NCI-H1092 treated with DMSO at 0.1 percent for 48 hours (cell line): Measurements from ENCODE around the gene IL3RA.

ENCODE experiments used
- DNase-seq: peaks from one replicate; lab custom pipeline; 2025; lab: John Stamatoyannopoulos, UW

IL3RA gene

DNA sequence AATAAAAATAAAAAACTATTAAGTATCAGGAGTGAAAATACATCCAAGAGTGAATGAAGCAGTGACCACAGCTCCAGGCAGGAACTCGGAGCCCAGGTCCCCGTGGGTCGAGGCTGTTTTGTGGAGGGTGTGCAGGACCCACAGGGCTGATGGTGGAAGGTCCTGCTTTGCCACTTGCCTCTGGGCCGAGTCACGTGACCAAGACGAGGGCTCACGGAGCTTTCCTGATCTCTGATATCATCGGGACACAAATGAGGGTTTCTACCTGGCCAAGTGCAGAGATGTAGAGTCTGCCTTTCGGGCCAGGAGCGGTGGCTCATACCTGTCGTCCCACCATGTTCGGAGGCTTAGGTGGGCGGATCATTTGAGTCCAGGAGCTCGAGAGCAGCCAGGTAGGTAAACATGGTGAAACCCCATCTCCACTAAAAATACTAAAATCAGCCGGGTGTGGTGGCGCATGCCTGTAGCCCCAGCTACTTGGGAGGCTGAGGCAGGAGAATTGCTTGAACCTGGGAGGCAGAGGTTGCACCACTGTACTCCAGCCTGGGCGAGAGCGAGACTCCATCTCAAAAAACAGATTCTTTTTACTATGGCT is 48.2 kb downstream of the IL3RA start:
- DNase-seq = no peak

DNA sequence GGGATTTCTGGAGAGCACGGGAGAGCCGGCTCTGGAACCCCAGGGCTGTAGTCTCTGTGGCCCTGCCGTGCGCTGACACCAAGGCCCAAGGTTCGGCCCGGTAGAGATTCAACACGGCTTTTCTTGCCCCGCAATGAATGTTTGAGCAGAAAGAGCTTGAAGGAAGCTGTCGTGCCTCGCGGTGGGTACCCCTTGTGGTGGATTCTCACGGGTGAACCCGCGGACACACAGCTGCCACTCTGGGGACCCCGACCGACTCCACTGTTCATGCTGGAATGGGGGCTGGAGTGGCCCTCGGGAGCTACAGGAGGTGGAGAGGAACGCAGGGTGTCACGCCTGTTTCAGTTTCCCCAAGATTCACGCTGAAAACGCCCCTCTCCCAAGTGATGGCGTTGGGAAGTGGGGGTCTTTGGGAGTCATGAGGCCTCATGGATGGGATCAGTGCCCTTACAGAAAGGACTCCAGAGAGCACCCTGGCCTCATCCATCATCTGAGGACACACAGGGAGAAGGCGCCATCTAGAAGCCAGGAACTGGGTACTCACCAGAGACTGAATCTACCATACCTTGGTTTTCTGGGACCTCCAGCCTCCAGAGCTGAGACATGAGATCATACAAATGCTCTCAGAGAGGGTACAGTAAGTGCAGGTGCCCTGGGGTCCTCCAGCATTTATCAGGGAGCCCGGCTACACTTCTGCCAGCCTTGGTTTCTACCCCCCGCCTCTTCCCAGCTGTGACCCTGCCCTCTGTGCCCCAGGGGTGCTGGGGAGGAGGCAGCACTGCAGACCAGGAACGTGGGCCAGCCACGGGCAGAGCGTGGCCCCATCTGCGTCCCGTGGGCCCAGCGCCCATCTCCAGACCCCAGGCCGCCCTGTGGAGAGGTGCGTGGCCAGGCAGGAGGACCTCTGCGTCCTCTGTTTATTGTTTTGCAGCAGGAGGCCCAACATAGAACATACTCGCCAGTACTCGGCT is 49.0 kb downstream of the IL3RA start:
- DNase-seq = no peak

DNA sequence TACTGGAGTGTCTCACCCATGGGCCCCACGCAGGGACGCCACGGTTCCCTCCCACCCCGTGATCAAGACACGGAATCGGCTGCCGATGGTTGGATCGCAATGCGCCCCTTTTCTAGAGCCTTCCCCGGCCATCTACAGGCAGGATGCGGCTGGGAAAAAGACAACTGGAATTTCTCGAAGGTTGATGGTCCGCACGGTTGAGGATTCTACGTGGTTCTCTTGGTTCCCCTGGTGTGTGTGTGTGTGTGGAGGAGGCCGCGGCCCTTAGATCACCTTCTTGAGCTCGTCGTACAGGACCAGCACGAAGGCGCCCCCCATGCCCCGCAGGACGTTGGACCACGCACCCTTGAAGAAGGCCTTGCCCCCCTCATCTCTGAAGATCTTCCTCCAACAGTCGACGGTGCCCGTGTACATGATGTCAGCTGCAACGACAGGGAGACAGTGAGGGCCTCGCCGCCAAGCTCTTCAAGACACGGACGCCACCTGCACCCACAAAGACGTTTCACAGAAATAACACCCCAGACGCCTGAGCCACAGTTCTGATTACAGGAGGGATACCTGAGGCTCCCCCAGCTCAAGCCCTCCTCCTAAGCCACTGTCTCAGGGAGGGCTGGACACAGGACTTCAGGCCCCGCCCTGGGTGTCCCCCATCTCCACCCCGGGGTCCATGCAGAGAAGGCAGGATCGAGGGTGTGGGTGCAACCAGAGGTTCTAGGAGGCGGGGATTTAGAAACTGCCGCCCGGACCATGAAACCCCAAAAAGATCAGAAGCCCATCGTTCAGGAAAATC is 49.9 kb downstream of the IL3RA start:
- no peak for DNase-seq

GRCh38 chrX:1387141-1387776 is 50.7 kb downstream of the IL3RA start:
- no peak for DNase-seq

DNA sequence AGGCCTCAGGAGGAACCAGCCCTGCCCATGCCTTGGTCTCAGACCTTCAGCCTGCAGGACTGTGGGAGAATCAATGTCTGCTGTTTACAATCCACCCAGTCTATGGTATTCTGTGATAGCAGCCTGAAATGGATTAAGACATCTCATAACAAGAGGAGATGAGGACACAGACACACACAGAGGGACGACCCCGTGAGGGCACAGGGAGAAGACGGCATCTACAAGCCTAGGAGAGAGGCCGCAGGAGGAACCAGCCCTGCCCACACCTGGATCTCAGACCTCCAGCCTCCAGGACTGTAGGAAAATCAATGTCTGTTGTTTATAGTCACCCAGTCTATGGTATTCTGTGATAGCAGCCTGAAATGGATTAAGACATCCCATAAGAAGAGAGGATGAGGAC is 52.1 kb downstream of the IL3RA start:
- DNase-seq = no peak

DNA sequence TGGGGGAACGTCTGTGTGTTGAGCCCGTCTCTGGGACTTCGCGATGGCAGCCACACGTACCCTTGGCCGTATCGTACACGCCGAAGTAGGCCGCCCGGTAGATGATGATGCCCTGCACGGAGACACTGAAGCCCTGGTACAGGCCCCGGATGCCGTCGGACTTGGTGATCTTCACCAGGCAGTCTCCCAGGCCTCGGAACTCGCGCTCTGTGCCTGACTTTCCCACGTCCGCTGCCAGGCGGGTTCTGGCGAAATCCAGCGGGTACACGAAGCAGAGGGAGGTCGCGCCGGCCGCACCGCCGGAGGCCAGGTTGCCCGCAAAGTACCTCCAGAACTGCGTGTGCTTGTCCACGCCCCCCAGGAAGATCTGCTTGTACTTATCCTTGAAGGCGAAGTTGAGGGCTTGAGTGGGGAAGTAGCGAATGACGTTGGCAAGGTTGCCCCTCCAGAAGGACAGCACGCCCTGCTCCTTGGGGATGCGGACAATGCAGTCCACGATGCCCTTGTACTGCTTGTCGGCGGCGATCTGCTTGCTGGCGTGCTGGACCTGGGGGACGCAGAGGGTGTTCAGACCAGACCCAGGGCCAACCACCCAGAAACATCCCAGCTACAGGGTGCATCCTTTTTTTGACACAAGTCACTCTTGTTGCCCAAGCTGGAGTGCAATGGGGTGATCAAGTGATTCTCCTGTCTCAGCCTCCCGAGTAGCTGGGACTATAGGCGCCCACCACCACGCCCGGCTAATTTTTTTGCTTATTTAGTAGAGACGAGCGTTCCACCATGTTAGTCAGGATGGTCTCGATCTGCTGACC is 52.8 kb downstream of the IL3RA start:
- no peak for DNase-seq

GRCh38 chrX:1389993-1390285 is 53.4 kb downstream of the IL3RA start:
- DNase-seq = no peak

- no peak for DNase-seq
Measured at GRCh38 chrX:1390621-1391369, 54.2 kb downstream of the IL3RA start.

DNA sequence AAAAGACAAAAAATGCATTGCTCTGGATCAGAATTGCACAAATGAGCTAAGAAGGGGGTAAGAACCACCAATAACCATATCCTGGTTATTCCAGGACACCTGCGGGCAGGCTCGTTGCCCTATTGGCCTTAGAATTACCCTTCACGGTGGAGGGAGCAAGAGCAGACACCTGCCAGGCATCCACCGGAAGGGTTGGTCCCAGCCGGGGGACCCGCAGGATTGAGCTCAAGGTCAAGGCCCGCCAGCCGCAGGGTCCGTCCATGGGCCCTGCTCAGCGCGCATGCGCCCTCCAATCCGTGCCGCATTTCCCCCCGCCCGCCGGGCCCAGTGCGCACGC is 54.8 kb downstream of the IL3RA start:
- DNase-seq = no peak

GRCh38 chrX:1391707-1392375 is 55.3 kb downstream of the IL3RA start, which contains the start of gene SLC25A6:
Gene SLC25A6 (minus strand): TSS chrX:1392113. CDS start chrX:1392009, 104 bp downstream.
- no peak for DNase-seq

DNA sequence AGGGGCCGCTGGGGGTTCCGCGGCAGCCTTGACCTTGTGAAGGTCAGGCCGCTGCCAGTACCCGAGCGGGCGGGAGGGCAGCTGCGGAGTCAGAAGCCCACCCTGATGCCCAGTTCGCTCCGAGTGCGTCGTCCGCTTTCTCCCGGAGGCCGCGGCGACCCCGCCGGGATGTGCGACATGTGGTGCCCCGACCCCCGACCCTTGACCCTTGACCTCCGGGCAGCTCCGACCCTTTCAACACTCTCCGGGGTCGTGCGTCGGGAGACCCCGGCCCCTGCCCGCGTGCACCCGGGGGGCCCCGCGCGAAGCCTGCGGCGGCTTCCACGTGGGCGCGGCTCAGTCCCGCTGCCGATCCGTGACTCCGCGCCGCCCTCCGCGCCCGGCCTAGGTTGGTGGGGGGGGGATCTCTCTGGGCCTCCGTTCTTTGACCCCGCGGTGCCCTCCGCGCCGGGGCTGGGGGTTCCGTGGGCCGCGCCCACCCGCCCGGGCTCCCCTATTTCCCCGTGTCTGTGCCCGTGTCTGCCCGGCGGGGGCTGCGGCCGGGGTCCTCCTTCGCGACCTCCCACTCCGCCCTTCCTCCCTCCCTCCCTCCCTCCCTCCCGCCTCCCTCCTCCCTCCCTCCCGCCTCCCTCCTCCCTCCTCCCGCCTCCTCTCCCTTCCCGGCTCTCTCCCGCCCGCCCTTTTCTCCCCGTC is 55.9 kb downstream of the IL3RA start:
- no peak for DNase-seq

GRCh38 chrX:1393871-1394615 is 57.5 kb downstream of the IL3RA start:
- DNase-seq = no peak

DNA sequence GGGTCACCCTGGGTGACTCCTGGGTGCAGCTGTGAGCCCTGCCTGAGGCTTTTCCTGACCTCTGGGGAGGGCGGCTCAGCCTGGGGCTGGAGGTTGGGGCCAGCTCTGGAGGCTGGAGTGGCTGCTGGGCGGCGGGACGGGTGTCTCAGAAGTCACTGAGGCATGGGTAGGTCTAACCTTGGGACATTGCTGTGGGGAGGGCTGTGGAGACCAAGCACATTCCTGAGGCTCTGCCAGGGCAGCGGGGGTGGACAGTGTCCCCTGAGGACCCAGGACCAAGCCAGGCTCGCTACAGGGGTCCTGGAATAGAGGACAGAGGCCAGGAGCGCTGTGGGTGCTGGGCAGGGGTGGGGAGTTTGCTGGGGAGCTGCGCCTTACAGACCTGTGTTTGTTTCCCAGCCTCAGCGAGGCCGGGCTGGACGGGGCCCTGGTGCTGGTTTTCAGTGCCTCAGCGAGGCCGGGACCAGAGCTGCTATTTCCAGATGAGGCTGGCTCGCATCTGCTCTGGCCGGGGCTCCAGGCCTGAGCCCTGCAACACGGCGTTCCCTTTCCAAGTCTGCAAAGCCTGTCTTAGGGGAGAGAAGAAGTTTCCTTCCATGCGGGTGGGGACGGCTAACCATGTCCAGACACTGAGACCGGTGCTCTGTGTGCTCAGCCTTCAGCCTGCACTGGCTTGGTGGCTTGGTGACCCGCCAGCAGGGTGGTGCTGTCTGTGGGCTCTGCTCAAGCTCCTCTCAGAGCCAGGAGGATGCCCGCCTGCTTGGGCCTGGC is 58.3 kb downstream of the IL3RA start:
- no peak for DNase-seq

DNA sequence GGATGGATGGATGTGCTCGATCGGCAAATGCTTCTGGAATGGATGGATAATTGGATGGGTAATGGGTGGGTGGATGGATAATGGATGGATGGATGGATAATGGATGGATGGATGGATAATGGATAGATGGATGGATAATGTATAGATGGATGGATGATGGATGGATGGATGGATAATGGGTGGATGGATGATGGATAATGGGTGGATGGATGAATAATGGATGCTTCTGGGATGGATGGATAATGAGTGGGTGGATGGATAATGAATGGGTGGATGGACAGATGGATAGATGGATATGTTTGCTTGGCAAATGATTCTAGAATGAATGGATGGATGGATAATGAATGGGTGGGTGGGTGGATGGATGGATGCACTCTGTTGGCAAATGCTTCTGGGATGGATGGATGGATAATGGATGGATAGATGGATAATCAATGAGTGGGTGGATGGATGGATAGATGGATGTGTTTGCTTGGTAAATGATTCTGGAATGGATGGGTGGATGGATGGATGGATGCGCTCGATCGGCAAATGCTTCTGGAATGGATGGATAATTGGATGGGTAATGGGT is 59.1 kb downstream of the IL3RA start:
- no peak for DNase-seq

DNA sequence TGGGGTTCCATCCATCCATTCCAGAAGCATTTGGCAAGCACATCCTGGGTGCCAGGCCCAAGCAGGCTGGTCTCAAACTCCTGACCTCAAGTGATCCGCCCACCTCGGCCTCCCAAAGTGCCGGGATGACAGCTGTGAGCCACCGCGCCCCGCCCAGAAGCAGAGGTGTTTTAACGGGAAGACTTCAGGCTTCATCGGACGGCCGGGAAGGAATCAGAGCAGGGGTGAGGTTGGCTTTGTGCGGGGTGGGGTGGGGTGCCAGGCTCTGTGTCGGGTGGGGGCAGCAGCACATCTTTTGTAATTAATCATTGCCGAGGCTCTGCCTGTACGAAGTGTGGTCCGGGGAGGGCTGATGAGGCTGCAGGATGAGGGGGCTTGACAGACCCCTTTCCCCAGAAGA is 60.4 kb downstream of the IL3RA start:
- DNase-seq = no peak

- DNase-seq = no peak
Measured at GRCh38 chrX:1397441-1398270, 61.1 kb downstream of the IL3RA start.
